ENCODE results near the gene LYZ.

DNA sequence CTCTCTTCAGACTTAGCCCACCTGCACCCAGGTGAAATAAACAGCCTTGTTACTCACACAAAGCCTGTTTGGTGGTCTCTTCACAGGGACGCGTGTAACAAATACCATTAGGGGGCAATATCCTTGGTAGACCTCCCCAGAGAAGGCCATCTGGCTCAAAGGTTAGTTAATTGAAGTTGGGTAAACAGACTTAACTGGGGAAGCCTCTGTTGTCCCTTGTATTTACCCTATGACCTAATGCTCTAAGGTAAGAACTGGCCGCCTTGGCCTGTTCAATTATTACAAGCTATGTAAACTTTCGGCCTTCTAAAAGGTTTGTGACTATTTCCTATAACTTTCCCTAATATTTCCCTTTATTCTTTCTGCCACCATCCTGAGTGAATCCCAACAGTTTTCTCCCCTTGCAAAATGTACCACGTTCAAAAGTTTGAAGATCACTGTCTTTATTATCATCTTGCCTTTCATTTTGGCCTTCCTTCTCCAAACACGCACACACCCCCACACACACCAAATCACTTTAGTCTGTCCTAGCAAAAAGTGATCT lies 15.3 kb upstream of the LYZ start:
- TF ChIP-seq POLR2A (IDR thresholded peaks at IDR 0.05): no peak
- TF ChIP-seq, protein P1, sequence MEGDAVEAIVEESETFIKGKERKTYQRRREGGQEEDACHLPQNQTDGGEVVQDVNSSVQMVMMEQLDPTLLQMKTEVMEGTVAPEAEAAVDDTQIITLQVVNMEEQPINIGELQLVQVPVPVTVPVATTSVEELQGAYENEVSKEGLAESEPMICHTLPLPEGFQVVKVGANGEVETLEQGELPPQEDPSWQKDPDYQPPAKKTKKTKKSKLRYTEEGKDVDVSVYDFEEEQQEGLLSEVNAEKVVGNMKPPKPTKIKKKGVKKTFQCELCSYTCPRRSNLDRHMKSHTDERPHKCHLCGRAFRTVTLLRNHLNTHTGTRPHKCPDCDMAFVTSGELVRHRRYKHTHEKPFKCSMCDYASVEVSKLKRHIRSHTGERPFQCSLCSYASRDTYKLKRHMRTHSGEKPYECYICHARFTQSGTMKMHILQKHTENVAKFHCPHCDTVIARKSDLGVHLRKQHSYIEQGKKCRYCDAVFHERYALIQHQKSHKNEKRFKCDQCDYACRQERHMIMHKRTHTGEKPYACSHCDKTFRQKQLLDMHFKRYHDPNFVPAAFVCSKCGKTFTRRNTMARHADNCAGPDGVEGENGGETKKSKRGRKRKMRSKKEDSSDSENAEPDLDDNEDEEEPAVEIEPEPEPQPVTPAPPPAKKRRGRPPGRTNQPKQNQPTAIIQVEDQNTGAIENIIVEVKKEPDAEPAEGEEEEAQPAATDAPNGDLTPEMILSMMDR (IDR thresholded peaks at IDR 0.05): no peak

Measured in thyroid gland (tissue), 4 donors.